Stimulated activated naive CD8-positive, alpha-beta T cell treated with anti-CD3 and anti-CD28 coated beads, Interleukin-15, amount 100 ng/mL, for 72 hours (primary cell): ENCODE results near the gene XAB2.

Experiments used
- ATAC-seq: fragments of 150-1000 bp; cut with Tn5 transposase; 2 replicates; pipeline ENCODE4 v1.10.0; 2021; ENCODE audit warnings: mild to moderate bottlenecking, moderate library complexity
- DNase-seq, 2 donors: peaks; one replicate each; pipeline ENCODE4 v3.0.0; 2021 to 2022
- H3K27ac Mint-ChIP-seq, 2 donors: one replicate each; pipeline ENCODE4 v1.8.0; 2022; ENCODE audit warnings: mild to moderate bottlenecking in 2 of 2, mixed read lengths in 2 of 2, moderate library complexity in 2 of 2
- H3K27me3 Mint-ChIP-seq: one replicate; pipeline ENCODE4 v1.8.0; 2022; ENCODE audit warnings: mixed read lengths
- H3K4me1 Mint-ChIP-seq: one replicate; pipeline ENCODE4 v1.8.0; 2022; ENCODE audit warnings: mild to moderate bottlenecking, mixed read lengths
- H3K4me3 Mint-ChIP-seq, 2 donors: one replicate each; pipeline ENCODE4 v1.8.0; 2022; ENCODE audit warnings: mild to moderate bottlenecking in 2 of 2, mixed read lengths in 2 of 2, moderate library complexity in 1 of 2
- H3K9me3 Mint-ChIP-seq, 2 donors: one replicate each; pipeline ENCODE4 v1.8.0; 2022; ENCODE audit warnings: mixed read lengths in 2 of 2

The XAB2 gene

DNA sequence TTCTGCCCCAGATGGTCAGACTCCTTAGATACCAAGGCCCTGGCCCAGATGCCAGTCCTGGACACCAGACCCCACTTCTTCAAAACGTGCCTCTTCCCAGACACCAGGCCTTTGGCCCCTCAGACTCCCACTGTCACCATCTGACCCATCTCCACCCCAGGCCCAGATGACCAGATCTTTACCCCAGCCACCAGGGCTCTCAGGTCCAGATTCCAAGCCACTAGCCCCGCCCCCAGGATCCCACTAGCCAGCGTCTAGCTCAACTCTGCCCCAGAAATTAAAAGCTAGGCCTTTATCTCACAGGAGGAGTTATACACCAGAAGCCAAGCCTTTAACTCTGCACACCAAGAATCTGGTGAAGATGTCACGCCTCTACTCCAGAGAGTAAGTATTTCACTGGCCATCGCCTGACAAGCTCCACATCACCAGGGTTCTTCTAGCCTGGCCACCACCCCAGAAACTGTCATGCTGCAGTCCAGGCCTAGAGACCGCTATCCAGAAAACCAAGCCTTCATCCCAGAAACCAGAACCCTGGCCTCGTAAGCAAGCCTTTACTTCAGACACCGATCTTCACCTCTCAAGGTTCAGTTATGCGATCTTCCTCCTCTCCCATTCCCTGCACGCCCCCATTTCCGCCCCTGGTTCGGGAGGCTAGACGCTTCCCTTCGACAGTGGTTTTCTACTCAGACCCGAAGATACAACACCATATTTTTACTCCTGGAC, 595 bp downstream of the XAB2 start:
- Mint-ChIP-seq H3K4me1 (peaks cover 66% of the 10 kb centered on the region), H3K4me3 (peak overlapping the region; percentile 90 to 94), H3K27ac (peak overlapping the region; percentile 99), H3K27me3 (no peaks in the 10 kb centered on the region), H3K9me3 (no peaks in the 10 kb centered on the region)
- DNase-seq (no peak), ATAC-seq (no peak)

DNA sequence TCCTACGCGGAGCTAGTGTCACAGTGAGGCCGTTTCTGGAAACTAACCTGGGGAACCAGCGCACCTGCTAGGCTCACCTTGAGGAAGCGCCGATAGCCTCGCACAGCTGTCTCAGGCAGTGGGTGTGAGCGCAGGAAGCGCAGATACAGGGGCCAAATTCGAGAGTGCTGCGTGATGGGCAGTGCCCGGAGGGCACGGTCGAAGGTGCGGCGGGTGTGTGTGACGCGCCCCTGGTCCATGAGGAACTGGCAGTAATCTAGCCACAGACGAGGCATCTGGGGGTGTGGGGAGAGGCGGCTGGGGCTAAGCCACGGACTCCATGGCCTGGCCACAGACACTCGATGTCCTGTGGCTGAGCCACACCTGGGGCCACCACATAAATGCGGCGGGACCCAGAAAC, 2.2 kb downstream of the XAB2 start:
- H3K27ac Mint-ChIP-seq, result peak overlapping the region in 1 of 2 donors; percentile 93
- H3K4me1 Mint-ChIP-seq, result peaks cover 53% of the 10 kb centered on the region
- H3K9me3 Mint-ChIP-seq, result no peaks in the 10 kb centered on the region
- ATAC-seq (no peak), DNase-seq (no peak)
- H3K4me3 Mint-ChIP-seq, result no peak overlapping the region
- H3K27me3 Mint-ChIP-seq, result no peaks in the 10 kb centered on the region

DNA sequence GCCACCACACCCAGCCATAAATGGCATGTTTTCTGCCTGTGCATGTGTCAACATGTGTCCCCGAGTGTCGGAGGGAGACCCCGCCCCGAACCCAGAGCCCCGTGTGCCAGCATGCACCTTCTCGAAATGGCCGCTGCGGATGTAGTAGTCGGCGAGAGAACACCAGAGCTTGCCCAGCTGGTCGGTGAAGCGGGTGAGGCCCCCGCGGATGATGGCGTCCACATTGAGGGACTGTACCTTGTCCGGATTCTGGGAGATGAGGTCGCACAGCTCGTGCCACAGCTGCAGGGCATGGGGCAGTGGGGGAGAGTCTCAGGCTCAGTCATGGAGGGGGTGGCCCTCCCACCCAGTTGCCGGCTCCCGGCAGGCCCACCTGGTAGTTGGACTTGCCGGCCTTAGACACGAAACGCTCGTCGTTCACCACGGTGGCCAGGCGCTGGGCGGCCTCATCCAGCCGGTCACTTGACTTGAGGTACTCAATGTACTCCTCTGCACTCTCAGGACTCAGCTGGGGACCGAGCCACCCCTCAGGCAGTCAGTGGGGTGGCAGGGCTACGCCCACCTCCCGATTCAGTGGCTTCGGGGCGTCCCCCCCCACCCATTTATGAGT, 3.5 kb downstream of the XAB2 start:
- ATAC-seq, result no peak
- peaks cover 40% of the 10 kb centered on the region for H3K4me1 Mint-ChIP-seq
- no peak overlapping the region for H3K27ac Mint-ChIP-seq
- H3K27me3 Mint-ChIP-seq, result no peaks in the 10 kb centered on the region
- H3K4me3 Mint-ChIP-seq, result no peak overlapping the region
- H3K9me3 Mint-ChIP-seq, result no peaks in the 10 kb centered on the region
- DNase-seq, result no peak

DNA sequence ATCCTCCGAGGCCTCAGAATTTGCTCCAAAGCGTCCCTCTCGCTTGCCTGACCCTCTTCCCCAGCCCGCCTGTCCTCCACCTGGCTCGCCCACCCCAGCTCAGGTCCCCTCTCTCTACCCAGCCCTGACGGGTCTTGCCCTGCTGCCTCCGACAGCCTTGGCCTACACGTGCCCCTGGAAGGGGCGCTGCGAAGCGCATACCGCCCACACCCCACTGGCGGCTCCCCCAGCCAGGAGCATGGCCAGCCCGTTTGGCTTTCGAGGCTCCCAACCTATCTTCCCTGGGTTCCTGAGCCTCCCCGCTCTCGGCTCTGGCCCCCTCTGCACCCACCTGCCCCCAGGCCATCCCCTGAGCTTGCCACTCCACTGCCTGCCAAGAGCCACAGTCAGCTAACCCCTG, 4.5 kb downstream of the XAB2 start:
- H3K4me3 Mint-ChIP-seq, result no peak overlapping the region
- DNase-seq (no peak), ATAC-seq (no peak)
- H3K27ac Mint-ChIP-seq, result no peak overlapping the region
- H3K9me3 Mint-ChIP-seq, result no peaks in the 10 kb centered on the region
- H3K27me3 Mint-ChIP-seq, result no peaks in the 10 kb centered on the region
- peaks cover 29% of the 10 kb centered on the region for H3K4me1 Mint-ChIP-seq

DNA sequence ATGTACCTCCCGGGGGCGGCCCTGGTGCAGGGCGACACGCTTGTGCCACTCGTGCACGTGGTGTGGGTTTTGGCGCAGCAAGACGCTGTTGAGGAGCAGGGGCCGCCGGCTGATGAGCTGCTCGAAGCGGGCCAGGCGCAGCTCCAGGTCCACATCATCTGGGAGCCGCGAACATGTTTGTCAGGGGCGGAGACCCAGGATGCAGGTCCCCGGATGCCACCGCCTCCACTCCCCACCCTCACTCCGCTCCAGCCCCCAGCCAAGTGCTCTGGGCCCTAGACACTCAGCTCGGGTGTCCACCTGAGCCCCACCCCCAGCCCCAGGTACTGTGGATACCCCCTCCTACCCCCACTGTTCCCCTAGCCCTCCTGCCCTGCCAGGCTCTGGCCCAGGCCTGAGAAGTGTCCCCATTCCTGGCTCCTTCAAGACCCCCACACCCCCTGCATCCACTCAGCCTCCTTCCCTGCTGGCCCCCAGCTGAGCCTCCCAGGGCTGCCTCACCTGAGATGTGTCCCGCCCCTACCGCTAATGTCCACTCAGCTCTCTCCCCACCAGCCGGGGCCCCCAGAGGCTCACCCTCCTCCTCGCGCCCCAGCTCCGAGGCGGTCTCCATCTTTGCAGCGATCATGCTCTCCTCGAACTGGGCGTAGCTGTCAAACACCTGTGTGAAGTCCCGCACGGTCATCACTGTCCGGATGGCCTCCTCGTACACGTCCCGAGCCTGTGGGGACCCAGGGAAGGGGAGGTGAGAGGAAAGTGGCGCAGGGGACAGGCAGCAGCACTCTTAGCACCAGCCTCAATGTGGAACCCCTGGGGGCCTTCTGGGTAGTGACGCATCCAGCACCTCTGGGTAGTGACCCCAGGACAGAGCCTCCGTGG, 5.4 kb downstream of the XAB2 start:
- Mint-ChIP-seq H3K4me3 (no peak overlapping the region), H3K27ac (no peak overlapping the region), H3K27me3 (no peaks in the 10 kb centered on the region), H3K9me3 (no peaks in the 10 kb centered on the region), H3K4me1 (peaks cover 21% of the 10 kb centered on the region)
- DNase-seq (no peak), ATAC-seq (no peak)

DNA sequence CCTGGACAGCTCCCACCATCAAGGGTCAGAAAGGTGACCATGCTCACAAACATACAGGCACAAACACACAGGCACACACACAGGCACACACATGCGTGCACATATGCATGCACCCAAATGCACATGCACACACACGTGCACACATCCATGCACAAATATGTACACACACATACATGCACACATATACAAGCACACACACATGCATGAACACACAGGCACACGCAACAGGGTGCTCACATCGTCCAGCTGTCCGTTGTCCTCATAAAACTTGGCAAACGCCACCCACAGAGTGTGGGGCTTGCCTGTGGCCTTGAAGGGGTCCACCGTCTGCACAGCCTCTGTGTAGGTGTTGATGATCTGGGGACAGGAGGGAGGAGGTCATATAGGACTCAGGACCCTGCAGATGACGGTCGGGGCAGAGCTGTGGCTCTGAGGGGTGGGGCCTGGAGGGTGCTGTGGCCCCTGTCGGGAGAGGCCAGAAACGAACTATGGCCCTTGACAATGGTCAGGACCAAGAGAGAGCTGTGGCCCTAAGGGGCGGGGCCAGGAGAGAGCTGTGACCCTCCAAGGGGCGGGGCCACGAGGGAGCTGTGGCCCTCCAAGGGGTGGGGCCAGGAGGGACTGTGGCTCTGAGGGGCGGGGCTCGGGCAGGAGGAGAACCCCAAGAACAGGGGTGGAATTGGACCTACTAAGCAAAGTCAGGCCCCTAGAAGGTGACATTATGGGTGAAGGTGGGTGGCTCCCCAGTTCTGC, 6.2 kb downstream of the XAB2 start:
- DNase-seq, result no peak
- Mint-ChIP-seq H3K4me1 (peaks cover 12% of the 10 kb centered on the region), H3K4me3 (no peak overlapping the region), H3K9me3 (no peaks in the 10 kb centered on the region), H3K27me3 (no peaks in the 10 kb centered on the region), H3K27ac (no peak overlapping the region)
- no peak for ATAC-seq

DNA sequence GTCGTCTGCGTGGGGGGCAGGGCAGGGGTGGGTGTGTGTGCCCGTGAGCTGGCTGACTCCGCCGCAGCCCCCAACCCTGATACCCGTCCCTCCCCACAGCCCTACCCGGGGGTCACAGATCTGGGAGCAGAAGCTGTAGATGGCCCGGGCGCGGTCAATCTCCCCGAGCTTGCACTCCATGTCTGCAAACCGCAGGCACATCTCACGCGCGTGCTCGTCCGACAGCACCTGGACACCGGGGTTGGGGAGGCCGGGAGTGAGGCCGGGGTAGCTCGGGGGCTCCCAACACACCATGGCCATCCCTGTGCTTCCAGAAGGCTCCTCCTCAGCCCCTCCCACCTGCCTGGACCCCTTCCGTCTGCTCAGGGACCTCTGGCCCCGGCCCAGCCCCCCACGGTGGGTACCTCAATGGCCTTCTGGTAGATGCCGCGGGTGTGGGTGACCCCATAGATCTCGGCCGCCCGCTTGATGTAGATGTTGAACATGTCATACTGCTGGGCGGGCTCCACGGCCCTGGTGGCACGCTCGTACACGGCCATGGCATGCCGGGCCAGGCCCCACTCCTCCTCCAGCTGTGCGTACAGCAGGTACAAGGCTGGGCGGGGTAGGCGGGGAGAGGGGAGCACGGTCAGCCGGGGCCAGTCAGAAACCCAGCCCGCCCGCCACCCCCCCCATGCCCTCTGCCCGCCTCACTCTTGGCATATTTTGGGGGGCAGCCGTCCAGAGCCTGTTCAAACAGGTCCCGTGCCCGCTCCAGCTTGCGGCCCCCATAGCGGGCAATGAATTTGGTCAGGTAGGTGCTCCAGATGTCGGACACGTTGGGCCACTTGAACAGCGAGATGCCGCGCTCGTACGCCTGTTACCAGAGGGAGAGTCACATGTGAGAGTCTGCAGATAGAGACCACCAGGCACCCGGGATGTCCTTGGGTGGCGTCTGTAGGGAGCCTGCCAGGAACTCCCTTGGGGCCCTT, 8.6 kb downstream of the XAB2 start:
- Mint-ChIP-seq H3K9me3 (no peaks in the 10 kb centered on the region), H3K4me3 (no peak overlapping the region), H3K27ac (peak overlapping the region in 1 of 2 donors; percentile 63), H3K4me1 (no peaks in the 10 kb centered on the region), H3K27me3 (no peaks in the 10 kb centered on the region)
- ATAC-seq (no peak), DNase-seq (no peak)

DNA sequence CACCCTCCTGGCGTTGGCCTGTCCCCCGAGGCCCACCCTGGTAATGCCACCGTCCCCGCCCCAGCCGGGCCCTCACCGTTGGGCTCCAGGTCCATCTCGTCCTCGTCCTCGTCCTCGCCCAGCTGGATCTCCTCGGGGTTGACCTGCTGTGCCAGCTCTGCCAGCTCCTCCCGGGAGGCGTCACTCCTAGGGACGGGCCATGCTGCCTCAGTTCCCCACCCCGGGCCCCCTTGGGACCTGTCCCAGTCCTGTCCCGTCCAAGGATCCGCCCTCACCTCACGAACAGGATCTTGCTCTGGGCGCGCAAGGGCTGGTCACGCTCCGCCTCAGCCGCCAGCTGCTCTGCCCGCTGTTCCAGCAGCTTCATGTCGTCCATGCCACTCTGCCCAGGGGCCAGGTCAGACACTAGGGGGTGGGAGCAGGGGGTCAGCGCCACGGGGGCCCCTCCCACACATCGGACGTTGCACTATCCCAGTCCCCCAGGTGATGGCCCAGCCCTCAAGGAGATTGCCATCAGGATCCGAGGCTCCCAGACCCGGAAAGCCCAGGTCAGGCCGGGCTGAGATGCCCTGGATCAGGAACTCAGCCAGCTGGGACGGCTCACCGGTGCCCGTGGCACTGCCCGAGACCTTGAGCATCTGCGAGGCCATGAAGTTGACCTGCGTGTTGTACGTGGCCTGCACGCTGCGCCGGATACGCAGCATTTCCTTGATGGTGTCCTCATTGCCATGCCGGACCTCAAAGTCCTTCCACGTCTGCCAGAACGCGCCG, 9.5 kb downstream of the XAB2 start:
- no peak overlapping the region for H3K27ac Mint-ChIP-seq
- H3K9me3 Mint-ChIP-seq, result no peaks in the 10 kb centered on the region
- ATAC-seq (no peak), DNase-seq (no peak)
- H3K4me1 Mint-ChIP-seq, result no peaks in the 10 kb centered on the region
- no peaks in the 10 kb centered on the region for H3K27me3 Mint-ChIP-seq
- no peak overlapping the region for H3K4me3 Mint-ChIP-seq

DNA sequence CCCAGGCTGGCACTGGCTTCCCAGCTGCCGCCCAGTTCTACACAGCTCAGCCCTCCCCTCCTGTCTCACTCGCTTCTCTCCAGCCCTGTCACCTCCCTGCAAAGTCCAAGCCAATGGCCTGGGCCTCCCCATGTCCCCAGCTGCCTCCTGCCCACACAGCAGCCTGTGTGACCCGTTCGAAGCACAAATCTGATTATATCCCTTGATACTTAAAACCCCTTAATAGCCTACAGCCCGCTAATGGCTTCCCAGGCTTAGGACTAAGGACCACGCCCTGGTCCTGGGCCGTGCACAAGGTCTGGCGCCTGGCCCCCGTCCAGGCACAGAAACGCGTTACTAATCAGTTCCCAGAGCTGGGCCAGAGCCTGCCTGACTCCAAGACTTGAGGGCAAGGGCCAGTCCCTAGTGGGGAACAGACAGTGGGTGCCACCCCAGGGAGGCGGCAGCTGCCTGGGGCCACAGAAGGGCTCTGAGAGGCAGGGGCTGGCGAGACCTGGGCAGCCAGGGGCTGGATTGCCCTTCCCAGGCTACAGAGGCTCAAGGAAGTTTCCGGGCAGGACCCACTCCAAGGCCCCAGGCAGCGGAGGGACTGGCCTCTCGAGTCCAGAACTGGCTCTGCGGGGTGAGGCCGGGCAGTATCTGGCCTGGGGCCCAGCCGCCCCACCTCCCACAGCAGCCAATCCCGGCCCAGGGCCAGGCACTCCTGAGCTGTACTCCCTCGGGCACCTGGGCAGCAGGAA, 10.4 kb downstream of the XAB2 start:
- Mint-ChIP-seq H3K9me3 (no peaks in the 10 kb centered on the region), H3K27ac (peak overlapping the region in 1 of 2 donors; percentile 2), H3K27me3 (no peaks in the 10 kb centered on the region), H3K4me1 (no peaks in the 10 kb centered on the region), H3K4me3 (no peak overlapping the region)
- ATAC-seq (no peak), DNase-seq (no peak)

DNA sequence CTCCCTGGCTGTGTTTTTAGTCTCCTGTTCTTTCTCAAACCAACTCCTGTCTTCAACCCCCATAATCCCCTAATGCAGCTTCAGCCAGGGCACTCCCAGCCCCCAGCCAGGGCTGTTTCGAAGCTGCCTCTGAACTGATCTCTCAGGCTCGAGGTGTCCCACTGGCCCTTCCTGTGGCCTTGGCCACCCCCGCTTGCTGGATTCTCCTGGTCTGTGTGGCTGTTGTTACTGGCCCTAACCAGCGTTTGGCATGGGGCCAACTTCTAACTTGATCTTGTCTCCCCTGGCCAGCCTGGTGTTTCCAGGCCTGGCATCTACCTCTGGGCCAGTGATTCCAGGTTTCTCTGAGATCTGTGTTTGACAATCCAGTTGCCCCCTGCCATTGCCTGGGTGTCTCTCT, 11.0 kb downstream of the XAB2 start:
- Mint-ChIP-seq H3K4me1 (no peaks in the 10 kb centered on the region), H3K27ac (peak overlapping the region in 1 of 2 donors; percentile 2), H3K4me3 (no peak overlapping the region), H3K9me3 (no peaks in the 10 kb centered on the region), H3K27me3 (no peaks in the 10 kb centered on the region)
- ATAC-seq, result no peak
- no peak for DNase-seq

DNA sequence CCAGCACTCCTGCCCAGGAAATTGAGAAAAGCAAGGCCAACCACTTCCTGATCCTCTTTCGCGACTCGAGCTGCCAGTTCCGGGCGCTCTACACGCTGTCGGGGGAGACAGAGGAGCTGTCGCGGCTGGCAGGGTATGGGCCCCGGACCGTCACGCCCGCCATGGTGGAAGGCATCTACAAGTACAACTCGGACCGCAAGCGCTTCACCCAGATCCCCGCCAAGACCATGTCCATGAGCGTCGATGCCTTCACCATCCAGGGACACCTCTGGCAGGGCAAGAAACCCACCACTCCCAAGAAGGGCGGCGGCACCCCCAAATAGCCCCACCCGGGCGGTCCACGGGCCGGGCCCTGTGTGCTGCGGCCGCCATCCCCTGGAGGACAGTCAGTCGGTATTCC, 11.6 kb downstream of the XAB2 start:
- peak overlapping the region in 1 of 2 donors; percentile 34 for H3K27ac Mint-ChIP-seq
- no peak for ATAC-seq
- no peaks in the 10 kb centered on the region for H3K9me3 Mint-ChIP-seq
- DNase-seq, result no peak
- no peaks in the 10 kb centered on the region for H3K27me3 Mint-ChIP-seq
- no peak overlapping the region for H3K4me3 Mint-ChIP-seq
- H3K4me1 Mint-ChIP-seq, result no peaks in the 10 kb centered on the region

DNA sequence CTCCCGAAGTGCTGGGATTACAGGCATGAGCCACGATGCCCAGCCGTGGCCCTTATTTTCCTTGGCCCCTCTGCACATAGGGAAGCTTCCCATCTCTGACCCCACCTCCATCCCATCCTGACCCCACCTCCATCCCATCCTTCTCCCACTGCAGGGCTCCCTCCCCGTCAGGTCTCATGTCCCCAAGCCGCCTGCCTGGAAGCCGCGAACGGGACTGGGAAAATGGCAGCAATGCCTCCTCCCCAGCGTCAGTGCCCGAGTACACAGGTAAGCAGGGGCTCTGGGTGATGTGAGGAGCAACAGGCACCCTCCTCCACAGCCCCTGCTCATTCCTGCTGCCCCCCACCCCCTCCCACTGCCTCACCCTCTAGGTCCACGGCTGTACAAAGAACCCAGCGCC, 12.2 kb downstream of the XAB2 start:
- DNase-seq (no peak), ATAC-seq (no peak)
- no peak overlapping the region for H3K4me3 Mint-ChIP-seq
- H3K9me3 Mint-ChIP-seq, result no peaks in the 10 kb centered on the region
- H3K4me1 Mint-ChIP-seq, result no peaks in the 10 kb centered on the region
- no peaks in the 10 kb centered on the region for H3K27me3 Mint-ChIP-seq
- H3K27ac Mint-ChIP-seq, result no peak overlapping the region

DNA sequence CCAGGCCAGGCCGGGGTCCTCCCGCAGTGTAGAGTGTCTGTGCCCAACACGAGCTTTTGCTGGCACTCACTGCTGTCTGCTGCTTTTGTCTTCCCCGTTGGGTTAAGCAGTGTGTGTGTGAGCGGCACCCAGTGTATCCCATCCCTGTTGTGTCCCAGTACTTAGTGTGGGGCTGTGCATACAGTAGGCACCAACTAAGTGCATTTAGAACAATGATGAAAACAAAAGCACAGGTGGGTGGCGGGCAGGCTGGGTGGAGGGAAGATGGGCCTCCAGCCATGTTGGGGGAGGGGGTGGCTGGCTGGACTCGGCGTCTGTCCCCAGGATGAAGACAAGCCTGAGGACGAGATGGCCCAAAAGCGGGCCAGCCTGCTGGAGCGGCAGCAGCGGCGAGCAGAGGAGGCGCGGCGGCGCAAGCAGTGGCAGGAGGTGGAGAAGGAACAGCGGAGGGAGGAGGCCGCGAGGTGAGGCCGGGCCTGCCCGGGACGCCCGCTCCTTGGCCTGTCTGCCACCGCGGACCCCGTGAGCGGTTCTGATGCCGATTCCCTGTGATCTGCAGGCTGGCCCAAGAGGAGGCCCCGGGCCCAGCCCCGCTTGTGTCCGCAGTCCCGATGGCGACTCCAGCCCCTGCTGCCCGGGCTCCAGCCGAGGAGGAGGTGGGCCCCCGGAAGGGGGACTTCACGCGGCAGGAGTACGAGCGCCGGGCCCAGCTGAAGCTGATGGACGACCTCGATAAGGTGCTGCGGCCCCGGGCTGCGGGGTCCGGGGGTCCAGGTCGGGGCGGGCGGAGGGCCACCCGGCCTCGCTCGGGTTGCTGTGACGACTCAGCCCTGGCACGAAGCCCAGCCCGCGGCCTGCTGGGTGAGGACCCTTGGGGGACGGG, 14.2 kb downstream of the XAB2 start:
- Mint-ChIP-seq H3K4me3 (no peak overlapping the region), H3K4me1 (no peaks in the 10 kb centered on the region), H3K27me3 (no peaks in the 10 kb centered on the region), H3K27ac (peak overlapping the region in 1 of 2 donors; percentile 88), H3K9me3 (no peaks in the 10 kb centered on the region)
- DNase-seq (no peak), ATAC-seq (no peak)
